Measurements from ENCODE around the gene MYRIP.
"Not testable (repeated sequence)": the region's sequence is repeated elsewhere in the genome, so short reads cannot be mapped to it uniquely, and the experiment has no call there.

MYRIP gene

GRCh38 chr3:40237889-40238571 lies 428.6 kb downstream of the MYRIP start:
- DNase-seq (ENCODE audit: low spot score) = peak; percentile 61

GRCh38 chr3:40240921-40241320 lies 431.5 kb downstream of the MYRIP start:
- no peak for DNase-seq (ENCODE audit: low spot score)

- no peak for DNase-seq (ENCODE audit: low spot score)
Observed at GRCh38 chr3:40242216-40242615, 432.8 kb downstream of the MYRIP start.

- no peak for DNase-seq (ENCODE audit: low spot score)
Observed at GRCh38 chr3:40242638-40243037, 433.2 kb downstream of the MYRIP start.

- no peak for DNase-seq (ENCODE audit: low spot score)
Observed at GRCh38 chr3:40243056-40243455, 433.6 kb downstream of the MYRIP start.

GRCh38 chr3:40247714-40248454 lies 438.5 kb downstream of the MYRIP start:
- DNase-seq (ENCODE audit: low spot score) = no peak

- no peak for DNase-seq (ENCODE audit: low spot score)
Observed at GRCh38 chr3:40248591-40248990, 439.2 kb downstream of the MYRIP start.

- DNase-seq (ENCODE audit: low spot score) = no peak
Observed at GRCh38 chr3:40249168-40249567, 439.8 kb downstream of the MYRIP start.

GRCh38 chr3:40254491-40254890 lies 445.1 kb downstream of the MYRIP start:
- DNase-seq (ENCODE audit: low spot score) = no peak

- DNase-seq (ENCODE audit: low spot score) = no peak
Observed at GRCh38 chr3:40254891-40255290, 445.5 kb downstream of the MYRIP start.

- DNase-seq (ENCODE audit: low spot score) = no peak
Observed at GRCh38 chr3:40255532-40255931, 446.1 kb downstream of the MYRIP start.

GRCh38 chr3:40258064-40258463 lies 448.7 kb downstream of the MYRIP start:
- DNase-seq (ENCODE audit: low spot score) = no peak

GRCh38 chr3:40258555-40258954 lies 449.1 kb downstream of the MYRIP start:
- DNase-seq (ENCODE audit: low spot score) = peak; percentile 36

- DNase-seq (ENCODE audit: low spot score) = no peak
Observed at GRCh38 chr3:40262331-40262730, 452.9 kb downstream of the MYRIP start.

- DNase-seq (ENCODE audit: low spot score) = no peak
Observed at GRCh38 chr3:40264451-40264850, 455.0 kb downstream of the MYRIP start.

GRCh38 chr3:40265181-40265580 lies 455.8 kb downstream of the MYRIP start:
- DNase-seq (ENCODE audit: low spot score) = no peak

- DNase-seq (ENCODE audit: low spot score) = no peak
Observed at GRCh38 chr3:40267937-40268724, 458.7 kb downstream of the MYRIP start.

GRCh38 chr3:40268802-40269524 lies 459.6 kb downstream of the MYRIP start:
- DNase-seq (ENCODE audit: low spot score) = no peak

- no peak for DNase-seq (ENCODE audit: low spot score)
Observed at GRCh38 chr3:40278791-40279190, 469.4 kb downstream of the MYRIP start.

- no peak for DNase-seq (ENCODE audit: low spot score)
Observed at GRCh38 chr3:40281995-40282394, 472.6 kb downstream of the MYRIP start.

- not testable (repeated sequence) for DNase-seq (ENCODE audit: low spot score)
Observed at GRCh38 chr3:40283057-40283456, 473.6 kb downstream of the MYRIP start.

GRCh38 chr3:40287248-40287647 lies 477.8 kb downstream of the MYRIP start:
- DNase-seq (ENCODE audit: low spot score) = no peak

All from AG20443 (cell line).